Calu3 (cell line): Measurements from ENCODE around the gene ATL2. TPM values are rescaled to one million over a fixed set of nuclear protein-coding genes. Genes with fewer than 3 reads are reported as not detected.

ENCODE experiments used
- BruUV-seq: library from RNA; stranded (reverse); fragments of 400-500 nt; replicated peaks from 2 replicates; lab custom pipeline; 2021; lab: Mats Ljungman, UMichigan
- CTCF ChIA-PET: fragments of 300-600 bp; sonication (Branson Sonifier 250); formaldehyde crosslinking; loops from one replicate; lab custom pipeline; 2022; ENCODE audit warnings: antibody characterized with exemption; lab: Charles Lee
- DNase-seq: peaks from one replicate; pipeline ENCODE4 v3.0.0; 2022
- H3K27ac Mint-ChIP-seq: one replicate; pipeline ENCODE4 v1.8.0; 2022; ENCODE audit warnings: mixed read lengths; ENCODE audit not compliant: unreplicated experiment
- H3K27me3 Mint-ChIP-seq: one replicate; pipeline ENCODE4 v1.8.0; 2022; ENCODE audit warnings: mixed read lengths; ENCODE audit not compliant: unreplicated experiment
- H3K36me3 Mint-ChIP-seq: one replicate; pipeline ENCODE4 v1.8.0; 2022; ENCODE audit warnings: mild to moderate bottlenecking, moderate library complexity, mixed read lengths; ENCODE audit not compliant: insufficient read depth, unreplicated experiment
- H3K4me1 Mint-ChIP-seq: one replicate; pipeline ENCODE4 v1.8.0; 2022; ENCODE audit warnings: mild to moderate bottlenecking, low read depth, mixed read lengths; ENCODE audit not compliant: unreplicated experiment
- H3K4me3 Mint-ChIP-seq: one replicate; pipeline ENCODE4 v1.8.0; 2022; ENCODE audit warnings: mild to moderate bottlenecking, low read depth, moderate library complexity, mixed read lengths; ENCODE audit not compliant: unreplicated experiment
- H3K9me3 Mint-ChIP-seq: one replicate; pipeline ENCODE4 v1.8.0; 2022; ENCODE audit warnings: low read depth, mixed read lengths; ENCODE audit not compliant: unreplicated experiment
- intact Hi-C: fragments of 100-400 bp; cut with micrococcal nuclease; formaldehyde crosslinking; loops from one replicate; pipeline ENCODE4 v1.10.0; 2022; ENCODE audit not compliant: unreplicated experiment
- total RNA-seq: library from RNA; stranded (reverse); gene quantifications from 2 replicates; pipeline ENCODE4 v1.2.3, GENCODE V29; 2022
- TF ChIP-seq, protein P1 (sequence below): fragments of 200-600 bp; IDR thresholded peaks from one replicate; pipeline ENCODE4 v1.8.0; 2022; ENCODE audit warnings: antibody characterized with exemption; ENCODE audit not compliant: unreplicated experiment

The ATL2 gene
- total RNA-seq, 1 experiment from 2014 or later = 118 TPM

GRCh38 chr2:38418735-38419134 lies 41.7 kb upstream of the ATL2 start:
- Mint-ChIP-seq H3K4me3 (no peak overlapping the region), H3K4me1 (peaks cover 16% of the 10 kb centered on the region), H3K9me3 (peaks cover 3% of the 10 kb centered on the region), H3K36me3 (no peaks in the 10 kb centered on the region), H3K27ac (no peak overlapping the region), H3K27me3 (no peaks in the 10 kb centered on the region)
- TF ChIP-seq, protein P1, sequence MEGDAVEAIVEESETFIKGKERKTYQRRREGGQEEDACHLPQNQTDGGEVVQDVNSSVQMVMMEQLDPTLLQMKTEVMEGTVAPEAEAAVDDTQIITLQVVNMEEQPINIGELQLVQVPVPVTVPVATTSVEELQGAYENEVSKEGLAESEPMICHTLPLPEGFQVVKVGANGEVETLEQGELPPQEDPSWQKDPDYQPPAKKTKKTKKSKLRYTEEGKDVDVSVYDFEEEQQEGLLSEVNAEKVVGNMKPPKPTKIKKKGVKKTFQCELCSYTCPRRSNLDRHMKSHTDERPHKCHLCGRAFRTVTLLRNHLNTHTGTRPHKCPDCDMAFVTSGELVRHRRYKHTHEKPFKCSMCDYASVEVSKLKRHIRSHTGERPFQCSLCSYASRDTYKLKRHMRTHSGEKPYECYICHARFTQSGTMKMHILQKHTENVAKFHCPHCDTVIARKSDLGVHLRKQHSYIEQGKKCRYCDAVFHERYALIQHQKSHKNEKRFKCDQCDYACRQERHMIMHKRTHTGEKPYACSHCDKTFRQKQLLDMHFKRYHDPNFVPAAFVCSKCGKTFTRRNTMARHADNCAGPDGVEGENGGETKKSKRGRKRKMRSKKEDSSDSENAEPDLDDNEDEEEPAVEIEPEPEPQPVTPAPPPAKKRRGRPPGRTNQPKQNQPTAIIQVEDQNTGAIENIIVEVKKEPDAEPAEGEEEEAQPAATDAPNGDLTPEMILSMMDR = no peak
- CTCF ChIA-PET = no interaction called here
- no peak for DNase-seq
- intact Hi-C loops = no loop called here
- no TSS peak for BruUV-seq

DNA sequence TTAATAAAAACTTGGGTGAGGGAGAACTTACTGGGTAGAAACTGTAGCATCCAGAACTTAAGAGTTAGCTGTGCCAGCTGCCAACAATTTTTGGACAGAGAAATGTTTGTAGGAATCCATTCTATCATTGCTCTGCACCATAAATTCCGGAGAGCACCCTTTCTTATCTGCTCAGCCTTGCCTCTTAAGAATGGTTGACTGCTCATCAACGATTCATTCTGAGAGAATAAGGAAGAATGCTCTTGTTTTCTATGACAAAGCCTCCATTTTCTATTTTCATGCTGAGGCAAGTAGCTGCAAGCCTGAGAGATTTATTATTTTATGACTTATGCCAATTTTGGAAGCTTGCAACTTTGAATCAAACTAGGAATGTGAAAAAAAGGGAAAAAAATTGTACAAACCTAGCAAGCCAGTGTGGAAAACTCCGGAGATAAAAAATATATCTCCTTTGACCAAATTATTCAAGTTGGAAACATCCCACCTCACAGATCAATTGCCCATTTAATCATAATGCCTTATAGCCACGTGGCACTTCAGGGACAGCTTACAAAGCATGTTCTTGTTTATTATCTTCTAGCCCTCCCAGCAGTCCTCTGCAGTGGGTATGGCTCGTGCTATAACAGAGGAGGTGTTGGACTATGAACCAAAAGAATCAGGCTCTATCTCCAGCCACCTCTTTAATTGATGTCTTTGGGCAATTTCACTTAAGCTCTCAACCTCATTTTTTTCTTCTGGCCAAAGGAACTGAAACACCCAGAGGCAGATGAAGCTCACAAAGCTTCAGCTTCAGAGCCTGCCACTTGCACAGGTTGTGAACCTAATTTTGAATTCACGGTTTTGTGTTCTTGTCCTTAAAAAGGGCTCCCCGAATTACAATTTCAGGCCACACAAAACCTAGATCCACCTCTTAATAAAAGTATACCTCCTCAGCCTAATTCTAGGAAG lies 40.9 kb upstream of the ATL2 start:
- no peak for DNase-seq
- no peaks in the 10 kb centered on the region for H3K27me3 Mint-ChIP-seq
- H3K4me3 Mint-ChIP-seq = no peak overlapping the region
- H3K4me1 Mint-ChIP-seq = peaks cover 16% of the 10 kb centered on the region
- TF ChIP-seq, protein P1 = no peak
- CTCF ChIA-PET = interaction anchor here (1.4 kb wide), 1 partner anchor 40 kb away, joined by 3 read pairs; no protein-coding TSS in a partner anchor
- H3K9me3 Mint-ChIP-seq = peaks cover 3% of the 10 kb centered on the region
- intact Hi-C loops = no loop called here
- no peak overlapping the region for H3K27ac Mint-ChIP-seq
- no TSS peak for BruUV-seq
- no peaks in the 10 kb centered on the region for H3K36me3 Mint-ChIP-seq

- TF ChIP-seq, protein P1 = no peak
- CTCF ChIA-PET = interaction anchor here (0.7 to 1.4 kb wide), 3 partner anchors 39 to 1053 kb away, joined by 3 to 4 read pairs (median 4); no protein-coding TSS in a partner anchor
- Mint-ChIP-seq H3K27ac (no peak overlapping the region), H3K4me1 (peaks cover 24% of the 10 kb centered on the region), H3K9me3 (peaks cover 5% of the 10 kb centered on the region), H3K4me3 (no peak overlapping the region), H3K27me3 (no peaks in the 10 kb centered on the region), H3K36me3 (peaks cover 6% of the 10 kb centered on the region)
- intact Hi-C loops = no loop called here
- DNase-seq = no peak
- no TSS peak for BruUV-seq
Observed at GRCh38 chr2:38416296-38417036, 39.4 kb upstream of the ATL2 start.

DNA sequence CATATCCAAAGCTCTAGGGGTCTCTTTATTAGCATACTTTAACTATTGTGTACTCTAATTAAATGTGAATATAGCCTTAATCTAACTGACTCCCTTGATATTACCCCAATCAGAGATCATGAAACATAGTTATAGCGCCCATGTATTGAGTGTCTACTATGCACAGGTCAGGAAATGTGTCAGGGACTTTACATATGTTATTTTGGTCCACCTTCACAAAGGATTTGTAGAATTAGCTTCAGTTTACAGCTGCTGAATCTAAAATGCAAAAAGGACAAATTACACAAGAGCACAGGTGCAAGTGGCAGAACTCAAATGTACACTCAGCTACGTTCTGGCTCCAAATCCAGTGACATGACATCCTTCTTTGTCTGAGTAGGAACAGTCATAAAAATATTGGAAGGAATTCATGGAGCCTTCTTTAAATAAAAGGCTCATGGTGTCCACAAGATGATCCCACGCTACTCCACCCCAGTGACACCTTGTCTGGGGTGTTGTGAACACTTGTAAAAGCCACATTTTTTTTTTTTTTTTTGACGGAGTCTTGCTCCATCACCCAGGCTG lies 38.7 kb upstream of the ATL2 start:
- CTCF ChIA-PET = no interaction called here
- DNase-seq = no peak
- Mint-ChIP-seq H3K27ac (no peak overlapping the region), H3K27me3 (no peaks in the 10 kb centered on the region), H3K4me3 (no peak overlapping the region), H3K9me3 (peaks cover 5% of the 10 kb centered on the region), H3K4me1 (peaks cover 24% of the 10 kb centered on the region), H3K36me3 (peaks cover 6% of the 10 kb centered on the region)
- intact Hi-C loops = no loop called here
- TF ChIP-seq, protein P1 = no peak
- no TSS peak for BruUV-seq
